GM18861 (cell line): ENCODE results near the gene EVI5.

Experiments used
- ATAC-seq: cut with Tn5 transposase; IDR thresholded peaks from one replicate; pipeline ENCODE4 v1.9.1; 2021; ENCODE audit not compliant: unreplicated experiment

Gene EVI5

DNA sequence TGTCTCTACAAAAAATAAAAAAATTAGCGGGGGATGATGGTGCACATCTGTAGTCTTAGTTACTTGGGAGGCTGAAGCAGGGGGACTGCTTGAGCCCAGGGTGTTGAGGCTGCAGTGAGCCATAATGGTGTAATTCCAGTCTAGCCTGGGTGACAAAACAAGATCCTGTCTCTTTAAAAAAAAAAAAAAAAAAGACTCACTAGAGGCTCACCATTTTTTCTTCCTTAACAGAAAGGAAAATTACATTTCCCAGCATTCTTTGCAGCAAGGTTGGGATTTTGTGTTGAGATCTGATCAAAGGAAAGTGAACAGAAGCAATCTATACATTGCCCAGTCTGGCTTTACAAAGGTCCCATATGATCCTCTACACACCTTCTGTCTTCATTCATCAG is 319.7 kb downstream of the EVI5 start:
- no peak for ATAC-seq

DNA sequence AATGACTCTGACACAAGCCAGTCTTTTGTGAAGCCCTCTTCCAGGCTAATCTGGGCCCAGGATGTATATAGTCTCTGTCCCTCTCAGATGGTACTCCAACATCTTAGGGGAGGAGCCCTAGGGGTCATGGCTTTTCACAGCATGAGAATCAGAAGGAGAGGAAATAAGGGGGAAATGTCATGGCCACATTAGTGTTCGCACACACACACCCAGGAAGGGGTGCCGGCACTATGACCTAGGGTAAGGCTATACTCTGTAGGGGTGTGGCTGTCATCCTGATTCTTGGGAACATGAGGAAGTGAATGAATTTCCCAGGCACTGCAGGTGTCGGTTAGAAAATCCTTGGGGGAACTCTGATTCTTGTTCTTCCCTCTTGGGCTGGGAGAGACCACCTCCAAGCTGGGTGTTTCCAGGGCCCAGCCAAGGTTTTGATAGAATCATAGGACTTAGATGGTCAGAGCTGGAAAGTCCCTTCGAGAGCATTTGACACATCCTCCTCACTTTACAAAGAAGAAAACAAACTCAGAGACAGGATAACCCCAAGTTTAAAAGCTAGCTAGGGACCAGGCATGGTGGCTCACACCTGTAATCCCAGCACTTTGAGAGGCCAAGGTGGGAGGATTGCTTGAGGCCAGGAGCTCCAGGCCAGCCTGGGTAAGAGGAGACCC is 320.2 kb downstream of the EVI5 start:
- no peak for ATAC-seq

DNA sequence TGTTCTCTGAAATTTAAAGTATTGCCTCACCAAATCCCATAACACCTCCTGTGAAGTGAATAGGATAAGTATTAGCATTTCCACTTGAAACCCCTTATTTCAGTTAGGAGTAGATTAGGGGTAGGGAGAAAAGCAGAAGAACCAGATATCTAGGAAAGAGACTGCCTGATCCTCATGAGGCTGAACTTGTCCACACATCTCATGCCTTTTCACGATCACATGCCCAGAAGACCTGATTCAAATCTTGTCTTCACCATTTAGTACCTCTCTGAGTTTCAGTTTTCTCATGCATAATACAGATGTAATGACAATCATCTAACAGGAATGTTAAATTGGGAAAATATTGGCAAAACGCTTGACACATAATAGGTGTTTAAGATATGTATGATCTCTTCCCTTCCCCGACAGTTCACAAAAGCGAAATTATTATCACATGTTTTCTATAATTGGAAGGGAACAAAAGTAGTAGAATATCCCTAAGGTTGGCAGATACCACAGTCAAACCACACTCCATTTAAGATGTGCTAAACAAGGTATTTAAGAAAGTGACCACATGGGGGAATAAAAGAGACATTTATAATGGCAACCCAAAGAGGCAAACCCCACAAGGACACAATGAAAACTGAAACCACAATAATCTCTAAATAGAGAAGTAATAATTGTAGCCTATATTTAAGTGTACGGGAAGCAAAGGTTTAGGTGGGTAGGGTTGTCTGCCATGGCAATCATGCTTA is 323.4 kb downstream of the EVI5 start:
- ATAC-seq, result peak; percentile 72

DNA sequence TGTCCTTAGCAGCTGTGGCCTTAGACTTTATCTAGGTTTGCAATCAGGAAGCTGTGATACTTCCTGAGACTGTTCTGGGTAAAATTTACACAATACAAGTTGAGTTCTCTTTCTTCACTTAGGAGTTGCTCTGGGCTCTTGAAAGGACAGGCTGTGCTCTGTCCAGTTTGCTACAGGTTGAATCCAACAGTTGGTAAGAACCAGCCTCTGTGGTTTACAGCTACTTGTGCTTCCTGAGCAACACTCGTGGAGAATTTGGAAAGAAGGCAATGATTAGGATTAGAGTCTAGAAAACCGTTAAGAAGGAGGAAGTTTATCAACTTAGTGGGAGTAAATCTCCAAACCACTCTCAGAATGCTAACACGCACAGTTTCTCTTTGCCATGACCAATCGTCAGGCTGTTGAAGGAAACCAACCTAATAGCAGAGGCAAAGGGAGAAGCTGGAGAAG is 325.0 kb downstream of the EVI5 start:
- ATAC-seq, result no peak
